22Rv1 (cell line): ENCODE results near the gene STING1.
"Not testable (repeated sequence)": the region's sequence is repeated elsewhere in the genome, so short reads cannot be mapped to it uniquely, and the experiment has no call there.

Source experiments
- ZFX ChIP-seq: fragments of 450-650 bp; IDR thresholded peaks from 2 replicates; pipeline ENCODE4 v1.6.1; 2017; ENCODE audit warnings: antibody characterized with exemption, borderline replicate concordance
- TF ChIP-seq, protein P1 (sequence below): fragments of 450-650 bp; IDR thresholded peaks from 2 replicates; pipeline ENCODE4 v1.5.1; 2017; ENCODE audit warnings: mild to moderate bottlenecking

- TF ChIP-seq, protein P1, sequence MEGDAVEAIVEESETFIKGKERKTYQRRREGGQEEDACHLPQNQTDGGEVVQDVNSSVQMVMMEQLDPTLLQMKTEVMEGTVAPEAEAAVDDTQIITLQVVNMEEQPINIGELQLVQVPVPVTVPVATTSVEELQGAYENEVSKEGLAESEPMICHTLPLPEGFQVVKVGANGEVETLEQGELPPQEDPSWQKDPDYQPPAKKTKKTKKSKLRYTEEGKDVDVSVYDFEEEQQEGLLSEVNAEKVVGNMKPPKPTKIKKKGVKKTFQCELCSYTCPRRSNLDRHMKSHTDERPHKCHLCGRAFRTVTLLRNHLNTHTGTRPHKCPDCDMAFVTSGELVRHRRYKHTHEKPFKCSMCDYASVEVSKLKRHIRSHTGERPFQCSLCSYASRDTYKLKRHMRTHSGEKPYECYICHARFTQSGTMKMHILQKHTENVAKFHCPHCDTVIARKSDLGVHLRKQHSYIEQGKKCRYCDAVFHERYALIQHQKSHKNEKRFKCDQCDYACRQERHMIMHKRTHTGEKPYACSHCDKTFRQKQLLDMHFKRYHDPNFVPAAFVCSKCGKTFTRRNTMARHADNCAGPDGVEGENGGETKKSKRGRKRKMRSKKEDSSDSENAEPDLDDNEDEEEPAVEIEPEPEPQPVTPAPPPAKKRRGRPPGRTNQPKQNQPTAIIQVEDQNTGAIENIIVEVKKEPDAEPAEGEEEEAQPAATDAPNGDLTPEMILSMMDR = not testable (repeated sequence)
- TF ChIP-seq ZFX = not testable (repeated sequence)
Observed at GRCh38 chr5:139440416-139440815, 42.1 kb downstream of the STING1 start.
